Esophagus (tissue), 2 donors: ENCODE measurements around the gene HOXB9. TPM values are rescaled to one million over a fixed set of nuclear protein-coding genes. Genes with fewer than 3 reads are reported as not detected.

Experiments
- H3K27ac ChIP-seq, 2 donors: one replicate each; pipeline ENCODE4 v1.5.1; 2013; ENCODE audit warnings: low read depth in 2 of 2, mild to moderate bottlenecking in 2 of 2, inconsistent platforms in 1 of 2, low read length in 1 of 2, moderate library complexity in 1 of 2
- H3K27me3 ChIP-seq, 2 donors: one replicate each; pipeline ENCODE4 v1.6.1; 2013; ENCODE audit warnings: low read length in 2 of 2, control low read depth in 1 of 2, mild to moderate bottlenecking in 1 of 2; ENCODE audit not compliant: insufficient read depth in 2 of 2, control insufficient read depth in 1 of 2
- H3K36me3 ChIP-seq, 2 donors: one replicate each; pipeline ENCODE4 v1.6.1; 2013; ENCODE audit warnings: low read length in 1 of 2; ENCODE audit not compliant: control insufficient read depth in 2 of 2, insufficient read depth in 2 of 2
- H3K4me1 ChIP-seq, 2 donors: one replicate each; pipeline ENCODE4 v1.6.1; 2013; ENCODE audit warnings: low read length in 1 of 2; ENCODE audit not compliant: control insufficient read depth in 2 of 2, insufficient read depth in 2 of 2
- H3K4me3 ChIP-seq, 2 donors: one replicate each; pipeline ENCODE4 v1.5.1; 2013; ENCODE audit warnings: low read length in 2 of 2, mild to moderate bottlenecking in 2 of 2, low read depth in 1 of 2, moderate library complexity in 1 of 2
- H3K9me3 ChIP-seq, 2 donors: one replicate each; pipeline ENCODE4 v1.6.1; 2013; ENCODE audit warnings: mild to moderate bottlenecking in 2 of 2, low read depth in 1 of 2, low read length in 1 of 2, moderate library complexity in 1 of 2; ENCODE audit not compliant: control insufficient read depth in 2 of 2, insufficient read depth in 1 of 2
- WGBS, 2 donors: extraction: QIAGEN DNeasy Blood & Tissue Kit; methylation state at CpG; one replicate each; pipeline ENCODE4 v1.1.7; 2013; 5-methylcytosine and 5-hydroxymethylcytosine counted together
- polyA plus RNA-seq, 2 donors: library from polyadenylated mRNA; stranded (reverse); fragments of 200-250 nt; gene quantifications; one replicate each; pipeline ENCODE4 v1.2.3, GENCODE V29; 2013
- donor health status: healthy with polysubstance abuse.
- donor health status: Bipolar disorder and iron deficiency.

Gene HOXB9
- polyA plus RNA-seq, 2 donors: 0.02 TPM; not detected in 1

DNA sequence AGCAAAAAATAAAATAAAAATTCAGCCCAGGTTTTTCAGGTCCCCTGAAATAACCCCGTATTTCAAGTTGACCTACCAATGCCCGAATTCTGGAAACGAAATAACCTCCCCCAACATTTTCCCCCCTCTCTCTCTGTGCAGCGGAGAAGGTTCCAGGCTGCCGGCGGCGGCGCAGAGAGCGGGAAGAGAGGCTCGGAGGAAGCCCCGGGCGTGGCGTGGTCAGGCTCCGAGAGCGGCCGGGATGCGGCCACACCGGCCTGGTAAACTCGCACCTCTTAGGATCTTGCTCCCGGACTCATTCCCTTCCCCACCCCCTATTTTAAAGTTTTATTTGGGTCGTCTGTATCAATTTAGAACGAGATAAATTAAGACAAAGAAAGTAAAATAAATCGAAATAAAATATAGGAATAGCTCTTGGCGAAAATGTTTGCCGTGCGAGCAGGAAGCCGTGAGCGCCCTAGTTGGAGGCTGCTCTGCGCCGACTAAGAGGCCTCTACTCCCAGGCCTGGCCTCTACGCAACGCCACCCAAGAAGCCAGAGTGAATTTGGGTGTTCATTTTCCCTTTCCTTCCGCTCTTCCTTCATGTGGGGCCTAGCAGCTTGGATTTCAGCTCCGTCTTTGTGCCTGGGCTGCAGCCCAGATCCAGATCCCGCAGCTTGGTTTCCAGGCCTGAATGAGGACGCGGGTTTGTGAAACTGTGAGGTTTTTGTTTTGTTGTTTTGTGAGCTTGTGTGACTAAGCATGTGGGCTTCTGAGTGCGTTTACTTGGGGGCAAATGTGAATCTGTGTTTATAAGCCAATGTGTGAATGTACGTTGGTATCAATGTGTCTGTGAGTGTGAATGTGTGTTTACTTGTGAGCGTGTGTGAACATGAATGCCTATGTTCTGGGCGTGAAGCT is 19.9 kb downstream of the HOXB9 start:
- H3K27me3 ChIP-seq: peaks cover 3 to 39% of the 10 kb centered on the region in 2 donors
- WGBS, 2 donors: 42 to 48% methylated on average over 41 of the region's 41 CpGs

DNA sequence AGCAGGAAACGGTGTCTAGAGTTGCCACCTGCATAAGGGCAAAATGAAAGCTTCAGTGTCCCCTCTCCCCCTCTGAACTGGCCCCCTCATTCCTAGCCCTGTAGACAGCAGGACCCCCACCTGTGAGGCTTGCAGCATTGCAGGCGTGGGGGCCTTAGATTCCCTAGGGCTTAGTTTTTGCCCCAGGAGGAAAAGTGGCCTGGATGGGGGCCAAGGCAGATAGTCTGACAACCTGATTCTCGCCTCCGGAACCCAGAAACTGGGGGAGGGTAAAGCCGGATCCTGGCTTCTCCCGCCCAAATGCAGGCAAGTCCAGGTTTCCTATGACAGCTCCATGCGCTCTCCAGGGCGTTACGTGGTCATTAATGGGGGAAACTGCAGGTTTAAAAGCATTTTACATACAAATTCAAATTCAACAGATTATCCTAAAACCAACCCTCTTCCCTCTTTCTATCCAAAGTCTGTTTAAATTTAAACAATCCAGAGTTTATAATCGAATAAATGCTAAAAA is 20.7 kb downstream of the HOXB9 start:
- no peaks in the 10 kb centered on the region for H3K36me3 ChIP-seq
- peaks cover 2 to 4% of the 10 kb centered on the region in 2 donors for H3K4me1 ChIP-seq
- no peak overlapping the region for H3K4me3 ChIP-seq
- peaks cover 3 to 33% of the 10 kb centered on the region in 2 donors for H3K27me3 ChIP-seq
- no peak overlapping the region for H3K27ac ChIP-seq
- no peaks in the 10 kb centered on the region for H3K9me3 ChIP-seq
- WGBS, 2 donors: 30 to 31% methylated on average over 10 of the region's 10 CpGs

More for the DNA sequence above, 19.9 kb downstream of the HOXB9 start:
- Histone ChIP-seq H3K36me3 (no peaks in the 10 kb centered on the region), H3K9me3 (no peaks in the 10 kb centered on the region), H3K4me1 (peaks cover 2 to 7% of the 10 kb centered on the region in 2 donors), H3K4me3 (no peak overlapping the region), H3K27ac (no peak overlapping the region)

DNA sequence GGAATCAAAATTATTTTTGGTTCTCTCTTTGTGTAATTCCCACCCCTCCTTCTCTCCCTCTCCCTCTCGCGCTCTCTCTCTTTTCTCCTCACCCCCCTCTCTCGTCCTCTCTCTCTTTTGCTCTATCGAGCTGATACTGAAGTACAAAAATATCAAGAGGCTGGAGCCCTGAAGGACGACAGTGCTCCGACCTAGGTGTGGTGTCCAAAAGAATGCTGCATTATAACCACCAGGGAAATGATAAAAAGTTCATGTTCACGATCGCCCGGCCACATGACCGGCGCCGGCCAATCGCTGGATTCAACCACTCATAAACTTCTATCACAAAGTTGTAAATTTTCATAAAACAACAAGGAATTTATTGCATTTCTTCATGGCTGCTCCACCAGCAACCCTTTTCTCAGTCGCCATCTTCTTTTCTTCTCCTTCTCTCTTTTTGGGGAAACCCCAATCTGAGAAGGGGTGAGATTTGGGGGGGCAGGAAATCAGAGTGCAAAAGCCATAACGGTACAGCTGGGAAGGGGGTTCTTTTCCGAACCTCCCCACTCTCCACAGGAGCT is 21.3 kb downstream of the HOXB9 start, which contains the start of gene HOXB6:
HOXB6 (minus strand) TSS at position 217 of the 560 bp plus-strand sequence. CDS start 6,836 bp downstream, outside the sequence.
- Histone ChIP-seq H3K4me3 (no peak within 1 kb of the TSS), H3K27me3 (peaks cover 3 to 29% of the 10 kb centered on the region in 2 donors), H3K4me1 (peaks cover 0 to 2% of the 10 kb centered on the region in 2 donors), H3K9me3 (no peaks in the 10 kb centered on the region), H3K36me3 (no peaks in the 10 kb centered on the region), H3K27ac (no peak within 1 kb of the TSS)
- 27 to 31% methylated on average over 16 of the region's 16 CpGs for WGBS, 2 donors

DNA sequence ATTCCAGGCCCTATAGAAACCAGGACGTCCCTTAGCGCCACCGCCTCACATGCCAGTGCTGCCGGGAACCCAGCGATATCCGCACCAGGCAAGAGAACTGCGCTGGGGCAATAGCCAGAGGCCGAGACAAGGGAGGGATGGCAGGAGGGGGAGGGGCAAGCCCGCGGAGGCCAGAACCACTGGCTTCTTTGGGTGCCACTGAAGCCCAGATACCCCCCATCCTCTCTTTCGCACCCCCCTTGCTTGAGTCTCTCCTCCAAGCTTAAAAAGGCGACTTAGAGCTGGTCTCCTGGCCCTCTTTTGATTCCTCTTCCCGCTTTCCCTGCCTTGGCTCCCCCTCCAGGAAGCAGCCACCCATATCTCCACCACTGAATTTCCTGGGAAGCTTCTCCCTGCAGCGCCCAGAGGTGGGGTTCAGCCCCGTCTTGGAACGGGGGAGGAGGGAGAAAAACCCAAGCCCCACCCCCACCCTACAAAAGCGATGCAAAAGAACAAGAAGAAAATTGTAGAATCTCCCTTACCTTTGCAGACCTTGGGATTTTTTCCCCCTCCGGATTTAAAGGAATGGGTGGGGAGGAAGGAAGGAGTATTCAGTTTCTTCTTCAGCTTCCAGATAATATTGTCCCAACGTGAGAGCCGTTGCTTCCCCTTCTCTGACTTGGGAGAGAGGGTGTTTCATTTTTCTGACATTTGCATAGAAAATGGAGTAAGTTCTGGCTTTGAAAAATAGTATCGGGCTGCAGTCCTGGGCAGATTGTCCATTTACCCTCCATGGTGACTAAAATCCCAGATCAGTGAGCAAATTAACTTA is 22.0 kb downstream of the HOXB9 start:
- WGBS, 2 donors: 11 to 17% methylated on average over 21 of the region's 21 CpGs
- H3K27me3 ChIP-seq: peaks cover 3 to 25% of the 10 kb centered on the region in 2 donors
- H3K4me3 ChIP-seq: no peak overlapping the region
- no peak overlapping the region for H3K27ac ChIP-seq
- no peaks in the 10 kb centered on the region for H3K9me3 ChIP-seq
- H3K36me3 ChIP-seq: no peaks in the 10 kb centered on the region
- no peaks in the 10 kb centered on the region for H3K4me1 ChIP-seq

DNA sequence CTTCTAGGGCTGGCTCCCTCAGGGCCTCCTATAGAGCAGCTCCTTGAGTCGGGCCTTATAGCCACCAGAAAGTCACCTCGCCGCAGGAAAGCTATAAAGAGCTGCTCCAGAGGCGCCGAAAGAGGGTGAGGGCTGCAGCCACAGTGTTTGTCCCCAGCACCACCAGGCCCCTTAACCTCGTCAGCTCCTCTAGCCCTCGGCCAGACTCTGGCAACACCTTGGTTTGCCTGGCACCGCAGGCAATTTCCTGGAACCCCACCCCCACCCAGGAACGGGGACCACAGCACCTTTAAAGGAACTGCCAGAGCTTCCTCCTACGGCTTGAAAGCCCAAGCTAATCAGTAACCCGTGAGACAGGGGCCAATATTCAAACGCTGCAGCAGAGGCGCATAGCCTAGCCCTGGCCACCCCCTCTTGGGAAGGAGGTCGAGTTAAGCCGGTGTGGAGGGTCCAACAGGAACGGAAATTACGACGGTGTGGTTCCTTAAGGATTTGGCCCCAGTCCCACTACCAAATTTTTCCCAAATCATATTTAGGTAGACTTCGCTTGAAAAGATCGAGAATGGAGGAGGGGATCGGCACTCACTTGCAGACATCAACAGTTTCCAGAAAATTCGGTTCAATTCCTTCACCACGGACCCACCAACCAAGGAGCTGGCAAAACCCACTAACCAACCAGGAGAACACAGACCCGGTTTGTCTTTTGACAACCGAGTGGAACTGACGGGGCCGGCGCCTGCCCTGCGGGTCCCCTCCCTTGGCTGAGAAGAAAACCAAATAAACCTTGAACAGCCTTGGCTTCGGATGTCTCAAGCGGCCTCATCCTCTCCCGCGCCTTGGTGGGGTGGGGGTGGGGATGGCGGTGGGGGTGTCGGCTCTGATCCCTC is 24.4 kb downstream of the HOXB9 start:
- H3K36me3 ChIP-seq: no peaks in the 10 kb centered on the region
- H3K4me1 ChIP-seq: peaks cover 0 to 4% of the 10 kb centered on the region in 2 donors
- 23 to 24% methylated on average over 35 of the region's 35 CpGs for WGBS, 2 donors
- no peaks in the 10 kb centered on the region for H3K9me3 ChIP-seq
- no peak overlapping the region for H3K4me3 ChIP-seq
- H3K27ac ChIP-seq: no peak overlapping the region
- H3K27me3 ChIP-seq: peaks cover 3 to 29% of the 10 kb centered on the region in 2 donors

DNA sequence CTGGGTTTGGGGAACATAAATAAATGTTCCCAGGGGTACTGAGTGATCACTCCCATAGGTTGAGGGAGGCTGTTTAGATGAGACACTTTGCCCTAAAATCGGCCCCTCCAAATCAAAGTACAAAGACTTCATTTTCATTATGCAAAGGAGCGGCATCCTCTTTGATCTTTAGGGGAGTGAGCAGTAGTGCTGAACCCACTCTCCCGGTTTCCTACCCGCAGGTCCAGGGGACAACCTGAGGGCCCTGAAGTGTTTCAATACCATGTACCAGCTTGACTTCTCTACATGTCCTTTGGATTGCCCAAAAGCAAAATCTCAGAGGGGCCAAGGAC is 25.0 kb downstream of the HOXB9 start:
- Histone ChIP-seq H3K36me3 (no peaks in the 10 kb centered on the region), H3K9me3 (no peaks in the 10 kb centered on the region), H3K4me3 (no peak overlapping the region), H3K27me3 (peaks cover 3 to 26% of the 10 kb centered on the region in 2 donors), H3K27ac (no peak overlapping the region), H3K4me1 (peaks cover 0 to 7% of the 10 kb centered on the region in 2 donors)
- WGBS, 2 donors: 47 to 61% methylated on average over 4 of the region's 4 CpGs

DNA sequence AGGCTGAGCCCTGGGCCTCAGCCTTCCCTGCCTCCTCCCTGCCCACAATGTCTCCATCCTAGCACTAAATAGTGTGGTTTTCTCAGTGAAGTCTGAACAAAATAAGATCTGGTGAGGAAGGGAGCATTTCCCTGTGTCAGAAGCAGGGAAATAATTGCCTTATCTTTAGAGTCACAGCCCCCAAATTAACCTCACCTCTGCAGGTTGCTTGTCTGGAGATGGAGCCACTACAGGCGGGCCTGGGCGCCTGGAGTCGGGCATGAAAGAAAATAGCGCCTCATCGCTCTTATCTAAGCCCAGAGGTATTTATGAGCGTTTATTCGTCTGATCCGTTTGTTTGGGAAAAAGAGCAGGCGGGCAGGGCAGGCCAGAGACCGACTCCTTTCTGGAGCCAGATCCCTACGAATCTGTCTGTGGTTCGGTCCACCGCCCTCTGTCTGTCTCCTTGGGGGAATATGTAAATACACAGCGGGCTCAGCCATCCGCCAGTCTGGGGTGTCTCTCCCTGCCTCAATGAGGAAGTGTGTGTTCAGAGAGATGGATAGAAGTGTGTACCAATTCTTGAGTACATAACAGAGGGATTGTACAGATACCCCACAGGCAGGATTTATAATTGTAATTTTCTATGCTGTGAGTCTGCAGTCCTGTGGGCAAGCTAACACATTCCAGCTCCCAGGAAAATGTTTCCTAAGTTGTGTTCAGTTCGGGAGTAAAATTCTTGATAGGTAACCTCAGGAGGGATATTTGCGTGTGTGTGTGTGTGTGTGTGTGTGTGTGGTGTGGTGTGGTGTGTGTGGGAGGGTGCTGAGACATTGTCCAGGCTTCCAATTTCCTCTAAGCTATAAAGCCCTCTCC is 25.7 kb downstream of the HOXB9 start:
- Histone ChIP-seq H3K27me3 (peaks cover 3 to 29% of the 10 kb centered on the region in 2 donors), H3K36me3 (no peaks in the 10 kb centered on the region), H3K9me3 (no peaks in the 10 kb centered on the region), H3K4me1 (peaks cover 0 to 9% of the 10 kb centered on the region in 2 donors), H3K4me3 (no peak overlapping the region), H3K27ac (no peak overlapping the region)
- WGBS, 2 donors: 46 to 75% methylated on average over 17 of the region's 17 CpGs

DNA sequence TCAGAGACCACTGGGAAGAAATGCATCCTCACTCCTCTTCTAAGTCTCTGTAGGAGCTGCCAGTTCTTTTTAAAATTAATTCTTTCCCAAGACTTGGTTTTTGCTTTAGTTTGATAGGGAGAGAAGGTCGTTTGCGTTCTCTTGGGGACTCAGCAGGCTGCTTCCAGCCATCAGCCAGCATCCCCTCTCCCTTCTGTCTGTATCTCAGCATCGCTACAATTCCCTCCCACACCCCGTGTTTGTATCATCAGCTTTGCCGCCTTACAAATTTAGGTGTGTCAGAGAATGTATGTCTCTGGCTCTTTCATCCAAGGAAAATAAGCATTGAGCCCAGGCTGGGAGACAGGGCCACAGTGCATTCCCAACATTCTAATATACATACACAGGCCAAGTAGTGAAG is 26.8 kb downstream of the HOXB9 start:
- Histone ChIP-seq H3K4me3 (no peak overlapping the region), H3K36me3 (no peaks in the 10 kb centered on the region), H3K27me3 (peaks cover 0 to 19% of the 10 kb centered on the region in 2 donors), H3K9me3 (no peaks in the 10 kb centered on the region), H3K4me1 (peaks cover 0 to 9% of the 10 kb centered on the region in 2 donors), H3K27ac (no peak overlapping the region)
- 68 to 86% methylated on average over 5 of the region's 5 CpGs for WGBS, 2 donors
